Ammon's horn (tissue), 1 donor: Measurements from ENCODE around the gene CDCA4.

Experiments
- DNase-seq: peaks from one replicate; pipeline ENCODE4 v3.0.0-alpha.2; 2016; ENCODE audit warnings: low spot score

Gene CDCA4

GRCh38 chr14:104989236-104989950 is 31.5 kb downstream of the CDCA4 start:
- no peak for DNase-seq

- no peak for DNase-seq
Observed at GRCh38 chr14:104986487-104987164, 34.3 kb downstream of the CDCA4 start.

GRCh38 chr14:104985675-104986486 is 35.0 kb downstream of the CDCA4 start, which contains the start of gene CLBA1:
Gene CLBA1 (plus strand): TSS chr14:104985788. CDS start chr14:104986432, 644 bp downstream.
- peak; percentile 96 for DNase-seq

GRCh38 chr14:104984056-104984894 is 36.6 kb downstream of the CDCA4 start:
- no peak for DNase-seq

GRCh38 chr14:104983231-104983721 is 37.6 kb downstream of the CDCA4 start:
- DNase-seq, result no peak

- DNase-seq, result no peak
Observed at GRCh38 chr14:104982548-104983230, 38.2 kb downstream of the CDCA4 start.

- DNase-seq, result no peak
Observed at GRCh38 chr14:104981699-104982541, 39.0 kb downstream of the CDCA4 start.

GRCh38 chr14:104980611-104981531 is 40.0 kb downstream of the CDCA4 start:
- DNase-seq, result no peak

- no peak for DNase-seq
Observed at GRCh38 chr14:104979758-104980610, 40.9 kb downstream of the CDCA4 start.

- DNase-seq, result no peak
Observed at GRCh38 chr14:104978746-104979691, 41.9 kb downstream of the CDCA4 start.

- DNase-seq, result peak; percentile 67
Observed at GRCh38 chr14:104977681-104978653, 42.9 kb downstream of the CDCA4 start, which contains the start of gene AHNAK2. Gene AHNAK2 (minus strand): TSS chr14:104978374. CDS start chr14:104978237, 137 bp downstream.

- no peak for DNase-seq
Observed at GRCh38 chr14:104977008-104977680, 43.7 kb downstream of the CDCA4 start.

GRCh38 chr14:104976198-104977007 is 44.5 kb downstream of the CDCA4 start:
- peak; percentile 76 for DNase-seq
